ENCODE results near the gene SMAGP.

DNA sequence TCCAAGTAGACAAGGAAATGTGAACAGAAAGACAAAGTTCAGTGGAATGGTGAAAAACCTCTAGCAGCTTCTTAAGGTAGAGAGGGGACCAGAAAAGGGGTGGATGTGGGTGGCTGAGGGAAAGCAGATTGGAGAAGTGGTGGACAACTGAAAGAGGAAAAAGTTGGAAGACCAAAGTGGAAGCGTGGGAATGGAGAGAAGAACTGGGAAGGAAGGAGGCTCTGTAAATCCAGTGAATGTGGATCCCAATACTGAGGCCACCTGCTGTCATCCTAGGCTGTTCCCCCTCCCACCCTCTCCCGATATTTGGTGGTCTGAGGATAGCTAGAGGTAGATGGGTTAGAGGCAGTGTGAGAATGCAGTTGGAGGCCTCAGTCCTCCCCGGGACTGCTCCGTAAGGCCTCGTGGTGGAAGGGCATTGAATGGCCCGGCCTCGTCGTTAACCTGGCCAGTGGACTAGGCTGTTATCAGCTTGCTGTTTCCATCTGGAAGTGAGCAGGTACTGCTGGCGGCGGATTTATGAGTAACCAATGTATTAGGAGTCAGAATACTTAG, 51.5 kb downstream of the SMAGP start:
- TF ChIP-seq, protein P1, sequence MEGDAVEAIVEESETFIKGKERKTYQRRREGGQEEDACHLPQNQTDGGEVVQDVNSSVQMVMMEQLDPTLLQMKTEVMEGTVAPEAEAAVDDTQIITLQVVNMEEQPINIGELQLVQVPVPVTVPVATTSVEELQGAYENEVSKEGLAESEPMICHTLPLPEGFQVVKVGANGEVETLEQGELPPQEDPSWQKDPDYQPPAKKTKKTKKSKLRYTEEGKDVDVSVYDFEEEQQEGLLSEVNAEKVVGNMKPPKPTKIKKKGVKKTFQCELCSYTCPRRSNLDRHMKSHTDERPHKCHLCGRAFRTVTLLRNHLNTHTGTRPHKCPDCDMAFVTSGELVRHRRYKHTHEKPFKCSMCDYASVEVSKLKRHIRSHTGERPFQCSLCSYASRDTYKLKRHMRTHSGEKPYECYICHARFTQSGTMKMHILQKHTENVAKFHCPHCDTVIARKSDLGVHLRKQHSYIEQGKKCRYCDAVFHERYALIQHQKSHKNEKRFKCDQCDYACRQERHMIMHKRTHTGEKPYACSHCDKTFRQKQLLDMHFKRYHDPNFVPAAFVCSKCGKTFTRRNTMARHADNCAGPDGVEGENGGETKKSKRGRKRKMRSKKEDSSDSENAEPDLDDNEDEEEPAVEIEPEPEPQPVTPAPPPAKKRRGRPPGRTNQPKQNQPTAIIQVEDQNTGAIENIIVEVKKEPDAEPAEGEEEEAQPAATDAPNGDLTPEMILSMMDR (IDR thresholded peaks at IDR 0.05 in 8 of 11, conservative IDR thresholded peaks at IDR 0.05 in 3 of 11): no peak
- TF ChIP-seq POLR2A (IDR thresholded peaks at IDR 0.05): no peak

All from spleen (tissue), 7 donors.